ENCODE data around the gene SLC9A9.
"Not testable (repeated sequence)": the region's sequence is repeated elsewhere in the genome, so short reads cannot be mapped to it uniquely, and the experiment has no call there.

The SLC9A9 gene

DNA sequence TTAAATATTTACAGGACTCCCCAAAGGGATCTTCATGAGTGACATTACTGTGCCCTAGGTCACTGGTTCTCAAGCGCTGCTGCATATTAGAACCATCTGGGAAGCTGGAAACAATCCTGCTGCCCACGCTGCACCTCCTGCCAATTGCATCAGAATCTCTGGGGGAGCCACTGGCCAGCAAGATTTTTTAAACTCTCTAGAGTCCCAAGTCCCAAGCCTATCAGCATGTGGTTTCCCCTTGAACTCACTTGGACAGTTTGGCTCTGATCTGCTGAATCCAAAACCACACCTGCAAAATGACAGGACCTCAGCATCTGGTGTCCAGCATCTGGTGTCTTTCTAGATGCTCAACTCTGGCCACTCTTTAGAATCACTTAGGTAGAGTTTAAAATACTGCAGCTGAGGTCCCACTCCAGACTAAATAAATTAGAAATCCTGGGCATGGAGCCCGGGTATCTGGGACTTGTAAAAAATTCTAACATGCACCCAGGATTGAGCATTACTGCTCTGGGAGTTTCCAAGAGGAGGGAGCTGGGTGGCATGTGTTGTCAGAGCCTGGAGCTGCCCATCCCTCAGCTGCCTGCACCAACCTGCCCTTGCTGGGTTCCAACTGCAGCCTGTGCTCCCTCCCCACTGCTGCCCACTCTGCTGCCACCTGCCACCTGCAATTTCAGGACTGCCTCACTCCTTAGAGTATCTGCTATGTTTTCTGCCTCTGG, 311.3 kb downstream of the SLC9A9 start:
- DNase-seq, result no peak

DNA sequence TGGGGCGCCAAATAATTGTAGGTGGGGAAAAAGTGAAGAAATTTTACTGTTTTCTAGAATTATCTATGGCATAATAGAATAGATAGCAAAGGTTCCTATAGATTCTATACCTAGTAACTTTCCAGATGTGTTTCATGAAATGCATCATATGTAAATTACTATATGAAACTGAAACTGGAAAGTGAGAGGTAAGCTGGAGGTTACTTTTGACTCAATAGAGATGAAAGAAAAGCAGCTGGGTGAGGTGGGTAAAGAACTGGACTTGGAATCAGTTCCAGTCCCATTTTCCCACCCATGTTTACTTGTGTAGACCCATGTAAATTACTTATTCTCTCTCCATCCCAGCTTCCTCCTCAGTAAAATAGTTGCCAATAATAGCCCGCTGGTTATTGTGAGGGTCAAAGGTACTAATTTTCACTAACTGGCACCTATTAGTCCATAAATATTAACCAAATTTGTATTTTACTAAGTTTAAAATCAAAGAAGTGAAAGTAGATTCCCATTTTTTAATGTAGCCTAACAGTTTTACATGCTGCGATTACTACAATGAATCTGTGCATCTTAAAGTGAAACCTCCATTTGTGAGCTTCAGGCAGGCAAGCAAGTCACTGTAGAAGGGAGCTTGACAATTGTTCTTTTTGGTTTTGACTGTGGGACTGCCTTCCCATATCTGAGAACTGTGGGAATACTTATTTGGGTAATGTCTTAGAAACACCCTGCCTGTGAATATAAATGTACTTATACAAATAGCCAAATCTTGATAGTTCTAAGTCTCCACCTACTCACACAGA, 312.1 kb downstream of the SLC9A9 start:
- no peak for DNase-seq

DNA sequence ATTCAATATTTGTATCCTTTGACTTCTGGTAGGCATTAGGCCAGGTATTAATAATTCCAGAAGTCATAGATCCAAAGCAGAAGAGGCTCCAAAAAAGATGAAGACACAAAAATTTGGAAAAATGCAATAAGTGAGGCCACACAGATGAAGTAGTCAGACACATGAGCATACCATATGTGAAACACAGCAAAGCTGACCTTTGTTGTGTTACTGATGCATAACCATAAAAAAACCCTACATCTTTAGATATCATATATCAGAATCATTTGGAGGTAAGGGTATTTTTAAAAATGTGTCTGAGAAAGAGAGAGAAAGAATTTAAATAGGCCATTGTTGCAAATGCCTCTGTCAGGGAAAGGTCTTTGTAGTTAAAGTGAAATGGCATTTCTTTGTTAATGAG, 314.9 kb downstream of the SLC9A9 start:
- DNase-seq, result no peak

DNA sequence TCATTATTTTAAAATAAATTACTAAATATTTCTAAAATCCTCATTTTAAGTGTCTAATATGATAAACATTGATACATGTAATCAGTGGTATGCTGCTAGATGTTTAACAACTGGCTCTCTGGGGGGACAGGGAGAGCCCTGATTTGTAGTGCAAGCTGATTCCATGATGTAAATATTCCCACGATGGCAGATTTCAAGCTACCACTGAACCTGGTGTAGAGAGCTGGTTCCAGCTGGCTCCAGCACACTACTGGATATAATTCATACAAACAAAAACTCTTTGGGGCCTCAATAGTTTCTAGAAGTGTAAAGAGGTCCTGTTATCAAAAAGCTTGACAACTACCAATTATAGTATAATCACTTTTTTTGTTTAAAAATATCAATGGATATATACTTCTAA, 316.2 kb downstream of the SLC9A9 start:
- no peak for DNase-seq

DNA sequence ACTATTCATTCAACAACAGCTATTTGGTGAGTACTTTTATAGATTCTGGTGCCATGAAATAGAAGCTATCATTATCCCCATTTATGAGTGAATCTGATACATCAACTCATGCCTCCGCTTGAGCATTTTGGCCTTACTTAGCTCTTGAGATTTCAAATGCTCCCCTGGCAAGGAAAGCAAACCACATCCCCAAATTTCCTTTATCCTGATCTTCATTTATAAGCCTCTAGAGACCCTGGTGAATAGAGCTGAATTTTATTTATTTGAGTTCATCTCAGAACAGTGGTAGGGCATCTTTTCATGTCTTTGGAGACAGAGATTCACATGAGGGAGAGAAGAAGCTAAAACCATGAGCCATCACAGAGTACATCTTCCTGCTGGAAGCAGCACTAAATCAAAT, 317.2 kb downstream of the SLC9A9 start:
- no peak for DNase-seq

DNA sequence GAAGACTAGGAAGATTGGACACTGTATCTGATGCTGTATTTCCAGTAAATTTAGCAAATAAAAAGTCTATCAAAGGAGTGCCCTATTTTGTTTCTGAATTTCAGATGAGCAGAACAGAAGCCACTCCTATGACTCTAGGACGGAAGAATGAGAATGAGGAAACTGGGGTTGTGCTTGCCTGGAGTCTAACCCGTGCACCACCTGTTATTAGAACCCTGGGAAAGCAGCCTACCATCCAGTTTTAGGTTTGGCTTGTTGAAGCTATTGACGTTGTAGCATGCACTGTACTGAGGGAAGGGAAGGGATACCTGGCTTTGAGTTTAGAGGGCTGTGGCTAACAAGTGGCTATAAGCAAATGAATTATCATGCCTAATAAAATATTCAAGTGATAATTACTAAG, 318.5 kb downstream of the SLC9A9 start:
- DNase-seq, result no peak

DNA sequence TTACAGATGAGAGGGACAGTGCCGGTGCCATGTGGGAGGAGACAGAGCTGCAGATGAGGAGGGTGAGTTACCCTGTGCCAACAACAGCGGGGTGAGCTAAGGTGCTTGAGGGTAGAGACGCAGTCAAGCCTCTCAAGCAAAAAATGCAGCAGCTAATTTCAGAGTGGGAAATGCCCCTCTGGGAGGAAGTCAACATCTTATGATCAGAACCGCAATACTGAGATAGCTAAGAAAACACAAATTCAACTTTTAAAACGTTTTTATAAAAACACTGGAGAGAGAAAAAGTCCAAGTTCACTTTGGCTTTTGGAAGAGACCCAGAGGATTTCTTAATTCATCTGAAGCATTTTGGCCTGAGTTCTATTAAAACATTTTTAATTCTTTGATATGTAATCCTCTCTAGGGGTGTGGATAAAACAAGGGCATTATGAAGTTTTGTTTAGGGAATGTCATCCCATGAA, 319.2 kb downstream of the SLC9A9 start:
- DNase-seq, result no peak

DNA sequence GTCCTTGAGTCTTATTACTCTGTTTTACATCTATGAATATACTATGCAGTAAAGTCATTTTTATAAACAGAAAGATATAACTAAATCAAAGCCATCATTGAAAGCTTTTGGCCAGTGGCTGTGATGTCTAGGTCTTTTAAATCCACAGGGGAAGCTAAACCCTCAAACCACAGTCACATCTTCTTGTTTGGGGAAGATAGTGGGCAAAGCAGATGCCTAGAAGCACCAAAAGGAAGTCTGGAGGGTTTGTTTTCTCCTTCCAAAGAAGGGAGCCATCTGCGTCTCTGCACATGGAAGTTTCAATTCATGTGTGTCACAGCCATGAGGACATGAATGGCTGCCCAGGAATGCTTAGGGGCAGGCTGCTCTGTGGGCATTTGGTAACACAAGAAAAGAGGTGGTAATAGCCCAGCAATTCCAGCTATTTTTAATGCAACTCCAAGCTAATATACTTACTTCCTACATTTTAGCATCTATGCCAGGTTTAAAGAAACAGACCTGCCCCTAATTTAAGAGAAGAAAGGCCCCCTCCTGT, 322.2 kb downstream of the SLC9A9 start:
- DNase-seq, result no peak

DNA sequence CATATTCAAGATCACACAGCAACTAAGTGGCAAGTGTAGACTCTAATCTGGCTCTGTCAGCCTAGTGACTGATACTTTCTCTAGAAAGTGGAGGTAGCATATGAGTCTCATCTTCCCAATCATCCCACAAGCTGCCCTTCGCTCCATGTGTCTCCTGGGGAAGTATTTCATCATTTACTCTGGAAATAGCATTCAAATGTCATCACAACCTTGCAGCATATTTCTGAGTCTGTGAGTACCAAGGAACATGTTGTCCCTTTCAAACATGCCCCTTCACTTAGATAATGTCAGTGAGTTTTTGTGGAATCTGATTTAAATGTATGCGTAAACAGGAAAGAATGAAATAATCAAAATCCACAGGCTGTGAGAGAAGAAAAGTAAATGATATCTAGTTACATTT, 322.9 kb downstream of the SLC9A9 start:
- no peak for DNase-seq

DNA sequence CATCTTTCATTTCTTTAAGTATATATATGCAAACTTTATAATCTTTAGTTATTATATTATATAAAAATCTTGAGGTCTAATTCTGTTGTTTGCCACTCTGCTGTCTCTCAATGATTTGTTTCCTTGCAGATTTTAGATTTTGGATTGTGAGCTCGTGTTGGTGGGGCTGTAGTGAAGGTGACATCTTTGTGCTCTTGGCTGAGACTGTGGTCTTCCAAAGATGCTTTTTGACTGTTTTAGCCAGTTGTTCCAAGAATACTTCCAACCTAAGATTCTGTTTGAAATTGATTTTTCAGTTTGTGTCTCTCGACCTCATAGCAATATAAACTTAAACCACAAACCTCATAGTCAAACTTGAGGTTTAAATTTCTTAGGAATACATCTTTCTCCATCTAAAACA, 326.5 kb downstream of the SLC9A9 start:
- DNase-seq, result no peak

DNA sequence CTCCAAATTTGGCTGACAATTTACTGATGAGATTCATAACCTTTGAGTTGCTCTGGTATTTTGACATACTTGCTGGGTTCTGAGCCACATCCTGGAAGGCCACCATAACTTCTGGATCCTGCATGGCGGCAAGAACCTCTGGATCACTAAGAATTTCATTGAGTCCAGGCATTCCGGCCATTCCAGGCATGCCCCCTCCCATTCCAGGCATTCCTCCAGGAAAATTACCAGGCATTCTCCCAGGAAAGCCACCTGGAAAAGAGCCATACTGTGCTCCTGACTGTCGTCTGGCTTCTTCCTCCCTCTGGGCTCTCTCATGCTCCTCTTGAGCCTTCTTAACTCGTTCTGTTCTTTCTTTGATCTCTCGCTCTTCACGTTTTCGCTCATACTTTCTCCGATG, 331.1 kb downstream of the SLC9A9 start:
- DNase-seq, result not testable (repeated sequence)

DNA sequence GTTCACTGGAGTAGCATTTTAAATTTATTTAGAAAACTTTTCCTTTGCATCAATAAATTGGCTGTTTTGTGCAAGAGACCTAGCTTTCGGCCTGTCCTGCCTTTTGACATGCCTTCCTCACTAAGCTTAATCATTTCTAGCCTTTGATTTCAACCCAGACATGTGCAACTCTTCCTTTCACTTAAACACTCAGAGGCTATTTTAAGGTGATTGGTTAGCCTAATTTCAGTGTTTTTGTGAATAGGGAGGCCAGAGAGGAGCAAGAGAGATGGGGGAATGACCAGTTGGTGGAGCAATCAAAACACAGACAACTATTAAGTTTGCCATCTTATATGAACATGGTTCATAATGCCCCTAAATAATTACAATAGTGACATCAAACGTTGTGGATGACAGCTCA, 333.4 kb downstream of the SLC9A9 start:
- no peak for DNase-seq

DNA sequence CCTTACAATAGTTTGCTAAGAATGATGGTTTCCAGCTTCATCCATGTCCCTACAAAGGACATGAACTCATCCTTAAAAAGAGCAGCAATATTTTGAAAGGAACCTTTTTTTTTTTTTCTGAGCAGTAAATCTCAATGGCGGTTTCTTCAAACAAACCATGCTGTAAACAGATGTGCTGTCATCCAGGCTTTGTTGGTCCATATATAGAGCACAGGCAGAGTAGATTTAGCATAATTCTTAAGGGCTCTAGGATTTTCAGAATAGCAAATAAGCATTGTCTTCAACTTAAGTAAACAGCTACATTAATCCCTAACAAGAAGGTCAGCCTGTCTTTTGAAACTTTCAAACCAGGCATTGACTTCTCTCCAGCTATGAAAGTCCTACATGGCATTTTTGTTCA, 334.2 kb downstream of the SLC9A9 start:
- no peak for DNase-seq

DNA sequence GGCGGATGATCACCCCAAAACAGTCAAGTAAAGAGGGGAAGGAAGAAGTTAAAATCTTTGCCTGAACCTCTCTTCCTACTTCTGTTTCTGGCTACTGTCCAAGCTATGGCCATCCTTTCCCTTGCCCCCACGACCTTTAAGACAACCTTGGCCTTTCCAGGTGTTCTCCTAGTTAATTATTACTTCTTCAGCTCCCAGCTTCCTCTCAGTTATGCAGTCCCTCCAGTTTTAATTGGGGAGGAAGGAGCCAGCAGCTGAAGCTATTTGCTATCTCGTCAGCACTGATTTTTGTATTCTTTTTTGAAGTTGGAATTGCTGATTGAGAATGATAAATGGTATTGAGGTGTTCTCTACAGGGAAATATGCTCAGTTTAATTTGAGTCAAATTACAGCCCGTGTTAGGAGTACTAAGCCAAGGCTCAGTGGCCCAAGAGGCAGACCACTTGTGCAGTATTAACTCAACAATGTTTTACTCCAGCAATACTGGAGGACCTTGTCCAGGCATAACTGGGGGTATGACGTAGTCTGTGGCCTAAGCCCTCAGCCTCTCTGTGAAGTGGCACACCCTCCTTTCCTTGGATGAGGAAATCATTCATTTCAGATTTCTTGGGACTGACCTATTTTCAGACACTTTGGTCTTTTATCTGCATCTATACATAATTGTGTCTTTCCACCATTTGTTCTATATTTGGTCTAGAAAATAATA, 336.9 kb downstream of the SLC9A9 start:
- no peak for DNase-seq

DNA sequence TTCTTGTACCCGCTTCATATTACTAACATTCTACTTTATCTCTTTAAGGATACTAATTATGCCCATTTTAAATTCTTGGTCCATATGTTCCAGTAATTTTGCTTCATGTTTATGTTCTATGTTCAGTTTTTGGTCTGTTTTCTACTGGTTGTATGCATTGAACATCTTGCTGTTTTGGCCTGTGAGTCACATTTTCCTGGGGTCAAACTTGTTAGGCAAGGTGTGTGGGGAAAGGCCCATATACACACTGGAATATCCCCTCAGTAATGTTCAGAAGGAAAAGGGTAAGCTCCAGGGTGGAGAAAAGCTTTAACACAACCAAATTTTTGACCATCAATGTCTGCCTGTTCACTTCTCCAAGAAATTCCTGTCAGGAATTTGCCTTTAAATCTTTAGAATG, 337.7 kb downstream of the SLC9A9 start:
- no peak for DNase-seq

DNA sequence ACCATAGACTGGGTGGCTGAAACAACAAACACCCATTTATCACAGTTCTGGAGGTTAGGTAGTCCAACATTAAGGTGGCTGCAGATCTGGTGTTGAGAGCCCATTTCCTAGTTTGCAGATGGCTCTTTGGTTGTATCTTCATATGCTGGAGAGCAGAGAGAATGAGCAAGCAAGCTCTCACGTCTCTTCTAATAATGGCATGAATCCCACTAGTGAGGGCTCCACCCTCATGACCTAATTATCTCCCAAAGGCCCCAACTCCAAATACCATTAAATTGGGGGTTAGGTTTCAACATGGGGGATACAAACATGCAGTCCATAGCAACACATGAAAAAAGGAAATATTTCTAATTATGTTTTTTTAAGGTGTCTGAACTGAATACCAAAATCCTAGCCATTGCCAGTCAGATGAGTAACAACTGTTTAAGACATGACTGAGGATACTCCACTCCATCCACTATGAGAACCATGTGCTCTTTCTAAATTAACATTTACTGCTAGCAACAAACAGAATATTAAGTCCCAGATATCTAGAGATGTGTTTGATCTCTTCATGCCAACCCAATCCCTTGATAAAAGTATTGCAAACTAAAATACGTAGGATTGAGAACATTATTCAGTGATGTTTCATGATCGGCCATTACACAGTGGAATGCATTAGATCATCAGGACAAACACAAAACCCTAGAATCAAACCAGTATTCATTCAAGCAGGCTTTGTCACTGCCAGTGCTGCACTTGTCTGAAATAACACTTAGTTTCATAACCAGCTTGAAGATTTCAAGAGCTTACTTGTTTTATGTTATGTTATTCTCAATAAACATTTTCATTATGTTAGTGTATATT, 340.3 kb downstream of the SLC9A9 start:
- DNase-seq, result no peak

DNA sequence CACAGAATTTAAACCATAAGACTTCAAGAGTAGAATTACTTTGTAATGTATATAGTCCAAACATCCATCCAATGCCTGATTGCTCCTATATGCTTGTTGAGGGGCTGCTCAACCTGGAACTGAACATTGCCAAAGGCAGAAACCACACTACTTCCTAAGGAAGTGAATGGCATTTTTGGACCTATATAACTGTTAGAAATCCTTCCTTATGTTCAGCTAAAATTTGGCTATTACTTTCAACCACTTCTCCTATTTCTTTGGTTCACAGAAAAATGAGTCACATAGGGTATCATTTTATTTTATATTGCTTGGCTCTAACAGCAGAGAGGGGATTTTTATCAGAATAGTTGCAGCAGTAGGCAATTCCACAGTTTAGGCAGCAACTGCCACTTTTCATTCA, 342.1 kb downstream of the SLC9A9 start:
- no peak for DNase-seq

DNA sequence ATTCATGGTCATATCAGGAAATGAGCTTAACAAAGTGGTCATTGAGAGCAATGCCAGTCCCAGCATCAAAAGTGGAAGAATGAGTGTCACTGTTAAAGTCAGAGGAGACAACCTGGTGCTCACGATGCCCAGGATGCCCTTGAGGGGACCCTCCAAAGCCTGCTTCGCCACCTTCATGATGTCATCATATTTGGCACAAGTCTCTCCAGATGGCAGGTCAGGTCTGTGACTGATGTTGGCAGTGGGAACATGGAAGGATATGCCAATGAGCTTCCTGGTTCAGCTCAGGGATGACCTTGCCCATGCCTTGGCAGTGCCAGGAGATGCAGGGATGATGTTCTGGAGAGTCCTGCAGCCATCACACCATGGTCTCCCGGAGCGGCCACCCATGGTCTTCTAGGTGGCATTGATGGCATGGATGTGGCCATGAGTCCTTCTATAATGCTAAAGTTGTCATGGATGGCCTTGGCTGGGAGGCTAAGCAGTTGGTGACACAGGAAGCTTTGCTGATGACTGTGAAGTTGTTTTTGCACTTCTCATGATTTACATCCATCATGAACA, 344.9 kb downstream of the SLC9A9 start:
- DNase-seq, result no peak

DNA sequence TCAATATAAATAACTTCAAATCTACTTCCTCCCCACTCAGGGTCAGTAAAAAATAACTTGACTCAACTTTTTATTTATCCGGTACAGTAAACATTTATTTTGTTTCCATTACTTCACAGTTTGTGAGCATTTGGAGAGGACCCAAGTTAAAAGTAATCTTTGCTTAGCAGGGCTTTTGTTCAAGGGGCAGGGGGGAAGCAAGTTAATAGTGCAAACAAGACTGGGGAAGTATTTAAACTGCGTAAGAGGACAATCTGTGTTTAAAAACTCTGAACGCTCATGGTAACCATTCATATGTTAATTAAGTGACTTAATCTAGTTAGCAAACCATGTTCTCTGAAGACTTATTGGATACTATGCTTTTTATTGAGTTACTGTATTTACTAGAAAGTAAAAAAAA, 346.2 kb downstream of the SLC9A9 start:
- DNase-seq, result no peak

DNA sequence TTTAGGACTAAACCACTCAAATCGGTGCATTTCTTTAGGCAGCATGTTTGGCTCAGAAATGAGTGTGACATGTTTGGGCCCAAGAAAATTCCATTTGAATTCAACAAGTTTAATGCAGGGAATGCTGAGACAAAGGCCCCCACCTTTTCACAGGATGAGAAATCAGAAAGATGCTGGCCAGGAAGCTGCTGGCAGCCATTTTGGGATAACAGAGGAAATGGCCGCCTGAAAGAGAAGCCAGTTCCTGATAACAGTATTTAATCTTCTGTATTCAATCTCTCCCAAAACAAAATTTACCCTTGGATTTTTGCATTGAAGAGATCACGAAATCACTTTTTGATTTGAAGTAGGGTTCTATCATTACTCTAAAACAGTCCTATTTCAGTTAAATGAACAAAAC, 350.9 kb downstream of the SLC9A9 start:
- no peak for DNase-seq

DNA sequence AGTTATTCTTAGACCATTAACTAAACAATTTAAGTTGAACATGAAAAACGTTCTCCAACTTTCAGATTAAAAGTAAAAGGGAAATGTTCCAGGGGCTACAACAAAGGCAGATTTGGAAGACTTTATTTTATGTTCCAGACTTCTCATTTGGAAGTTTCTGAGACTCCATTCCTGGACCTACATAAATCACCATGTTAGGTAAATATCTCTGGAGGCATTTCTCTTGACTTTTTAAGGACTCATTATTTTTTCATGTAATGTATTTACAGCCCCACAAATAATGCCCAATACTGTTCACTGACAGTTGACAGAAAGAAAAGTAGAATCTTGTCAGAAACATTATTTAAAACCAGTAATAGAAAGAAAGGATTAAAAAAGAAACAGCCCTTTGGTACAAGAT, 352.1 kb downstream of the SLC9A9 start:
- DNase-seq, result no peak

DNA sequence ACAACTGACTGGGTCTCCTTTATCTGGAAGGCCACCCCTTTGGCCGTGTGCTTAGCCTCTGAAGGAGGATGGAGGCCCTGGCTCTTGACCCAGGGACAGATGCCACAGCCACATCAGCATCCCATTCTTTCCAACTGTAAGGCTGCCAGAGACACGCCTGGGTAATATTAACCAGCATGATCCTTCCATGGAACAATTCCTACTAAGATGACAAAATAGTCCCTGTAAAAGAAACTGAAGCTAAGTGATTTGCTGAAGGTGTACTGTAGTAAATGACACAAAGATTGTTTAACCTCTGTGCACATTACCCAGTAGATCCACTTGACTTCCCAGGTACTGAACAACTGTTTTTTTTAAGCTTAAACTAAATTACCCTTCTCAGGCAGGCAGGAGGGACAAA, 352.7 kb downstream of the SLC9A9 start:
- DNase-seq, result no peak
